Rectal smooth muscle tissue (tissue), 1 donor: ENCODE measurements around the gene PAK2.
A peak's percentile ranks its signal among the peaks of the same experiment; 100 is the strongest.
"Not testable (repeated sequence)": the region's sequence is repeated elsewhere in the genome, so short reads cannot be mapped to it uniquely, and the experiment has no call there.

ENCODE experiments used
- H3K27ac ChIP-seq: one replicate; pipeline ENCODE4 v1.7.0; 2013; ENCODE audit warnings: low read depth, low read length, inconsistent platforms
- H3K27me3 ChIP-seq: one replicate; pipeline ENCODE4 v1.7.0; 2013; ENCODE audit warnings: low read length; ENCODE audit not compliant: control insufficient read depth, insufficient read depth
- H3K36me3 ChIP-seq: one replicate; pipeline ENCODE4 v1.7.0; 2013; ENCODE audit warnings: low read length; ENCODE audit not compliant: control insufficient read depth, insufficient read depth
- H3K4me1 ChIP-seq: one replicate; pipeline ENCODE4 v1.7.0; 2013; ENCODE audit warnings: low read length; ENCODE audit not compliant: control insufficient read depth, insufficient read depth
- H3K4me3 ChIP-seq: one replicate; pipeline ENCODE4 v1.7.0; 2013; ENCODE audit warnings: low read length
- H3K9ac ChIP-seq: one replicate; pipeline ENCODE4 v1.7.0; 2013; ENCODE audit warnings: low read length

The PAK2 gene

DNA sequence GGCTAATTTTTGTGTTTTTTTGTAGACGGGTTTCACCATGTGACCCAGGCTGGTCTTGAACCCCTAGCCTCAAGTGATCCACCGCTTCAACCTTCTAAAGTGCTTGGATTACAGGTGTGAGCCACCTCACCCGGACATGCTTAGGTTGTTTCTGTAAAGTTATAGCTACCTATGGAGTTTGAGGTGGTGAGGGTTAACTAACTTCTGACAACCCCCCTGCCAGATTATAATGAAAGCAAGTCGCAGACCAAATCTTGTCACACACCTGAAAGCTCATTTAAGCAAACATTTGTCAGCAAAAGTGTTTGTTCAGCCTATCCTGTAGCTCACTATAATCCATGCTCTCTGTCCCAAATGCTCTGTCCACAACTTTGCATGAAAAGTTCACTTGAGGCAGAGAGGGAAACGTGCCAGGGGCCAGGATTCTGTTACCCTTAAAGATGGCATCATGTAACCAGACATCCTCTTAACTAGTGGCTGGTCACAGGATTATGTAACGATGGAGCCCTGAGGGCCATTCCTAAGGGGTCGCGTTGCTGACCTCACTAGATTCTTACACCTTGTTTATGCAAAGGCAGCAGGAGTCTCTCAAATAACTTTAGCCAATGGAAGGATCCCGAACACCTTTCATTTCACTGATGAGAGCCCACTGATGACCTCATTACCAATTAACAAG is 103.9 kb downstream of the PAK2 start:
- Histone ChIP-seq H3K36me3 (no peaks in the 10 kb centered on the region), H3K4me1 (no peaks in the 10 kb centered on the region), H3K27me3 (no peaks in the 10 kb centered on the region), H3K4me3 (no peak overlapping the region), H3K27ac (no peak overlapping the region), H3K9ac (no peak overlapping the region)

DNA sequence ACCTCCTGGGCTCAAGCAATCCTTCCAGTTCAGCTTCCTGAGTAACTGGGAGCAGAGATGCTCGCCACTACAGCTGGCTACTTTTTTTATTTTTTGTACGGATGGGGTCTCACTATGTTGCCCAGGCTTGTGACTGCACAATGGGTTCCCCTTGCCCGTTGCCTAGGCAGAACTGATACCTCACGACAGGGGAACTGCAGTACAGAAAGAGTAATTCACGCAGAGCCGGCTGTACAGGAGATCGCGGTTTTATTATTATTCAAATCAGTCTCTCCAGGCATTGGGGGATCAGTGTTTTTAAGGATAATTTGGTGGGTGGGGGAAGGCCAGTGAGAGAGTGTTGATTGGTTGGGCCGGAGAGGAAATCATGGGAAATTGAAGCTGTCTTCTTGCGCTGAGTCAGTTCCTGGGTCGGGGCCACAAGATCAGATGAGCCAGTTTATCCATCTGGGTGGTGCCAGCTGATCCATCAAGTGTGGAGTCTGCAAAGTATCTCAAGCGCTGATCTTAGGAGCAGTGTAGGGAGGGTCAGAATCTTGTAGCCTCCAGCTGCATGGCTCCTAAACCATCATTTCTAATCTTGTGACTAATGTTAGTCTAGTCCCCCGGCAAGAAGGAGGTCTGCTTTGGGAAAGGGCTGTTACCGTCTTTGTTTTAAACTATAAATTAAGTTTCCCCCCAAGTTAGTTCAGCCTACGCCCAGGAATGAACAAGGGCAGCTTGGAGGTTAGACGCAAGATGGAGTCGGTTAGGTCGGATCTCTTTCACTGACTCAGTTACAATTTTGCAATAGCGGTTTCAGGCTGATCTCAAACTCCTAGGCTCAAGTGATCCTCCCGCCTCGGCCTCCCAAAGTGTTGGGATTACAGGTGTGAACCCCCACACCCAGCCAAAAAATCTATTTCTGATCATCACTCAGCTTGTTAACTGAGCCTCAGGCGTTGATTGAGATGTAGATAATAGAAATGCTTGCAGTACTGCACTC is 104.9 kb downstream of the PAK2 start:
- H3K4me3 ChIP-seq: not testable (repeated sequence)

DNA sequence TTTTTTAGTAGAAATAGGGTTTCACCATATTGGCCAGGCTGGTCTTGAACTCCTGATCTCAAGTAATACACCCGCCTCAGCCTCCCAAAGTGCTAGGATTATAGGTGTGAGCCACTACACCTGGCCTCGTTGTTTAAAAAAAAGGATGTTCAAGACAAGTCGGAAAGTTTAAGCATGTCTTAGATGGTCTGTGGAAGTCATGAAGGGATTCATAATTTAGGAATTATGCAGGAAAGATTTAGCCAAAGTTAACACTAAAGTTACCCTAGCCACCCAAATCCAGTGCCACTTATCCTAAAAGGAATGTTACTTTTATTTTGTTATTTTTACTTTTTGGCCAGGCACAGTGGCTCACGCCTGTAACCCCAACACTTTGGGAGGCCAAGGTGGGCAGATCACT is 108.7 kb downstream of the PAK2 start:
- H3K27ac ChIP-seq, H3K9ac ChIP-seq, H3K4me1 ChIP-seq, H3K36me3 ChIP-seq, H3K27me3 ChIP-seq, H3K4me3 ChIP-seq: not testable (repeated sequence)

More for the DNA sequence above, 104.9 kb downstream of the PAK2 start:
- not testable (repeated sequence) for H3K27me3 ChIP-seq, H3K9ac ChIP-seq, H3K36me3 ChIP-seq, H3K27ac ChIP-seq, H3K4me1 ChIP-seq

DNA sequence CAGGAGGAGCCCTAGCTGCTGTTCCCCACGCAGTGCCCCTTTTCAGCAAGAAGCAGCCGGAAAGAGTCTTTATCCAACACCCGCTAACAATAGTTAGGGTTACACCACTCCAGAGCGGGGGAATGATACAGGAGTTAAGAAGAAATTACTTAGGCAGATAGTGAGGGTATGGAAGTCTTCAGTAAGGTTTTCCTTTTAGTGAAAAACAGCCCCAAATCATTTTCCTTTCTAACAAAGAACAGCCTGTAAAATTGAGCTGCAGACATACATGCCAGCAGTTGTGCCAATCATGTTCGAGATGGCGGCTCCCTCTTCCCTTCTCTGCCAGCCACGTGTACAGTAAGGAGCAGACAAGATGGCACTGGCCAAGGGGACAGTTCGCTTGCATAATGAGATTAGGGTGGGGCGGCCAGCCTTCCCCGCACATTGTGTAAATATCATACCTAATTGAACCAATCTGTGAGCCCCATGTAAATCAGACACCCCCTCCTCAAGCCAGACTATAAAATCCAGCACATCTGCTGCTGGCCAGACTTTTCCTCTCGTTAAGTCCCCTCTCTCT is 109.6 kb downstream of the PAK2 start:
- no peaks in the 10 kb centered on the region for H3K36me3 ChIP-seq
- H3K4me3 ChIP-seq: no peak overlapping the region
- no peaks in the 10 kb centered on the region for H3K27me3 ChIP-seq

DNA sequence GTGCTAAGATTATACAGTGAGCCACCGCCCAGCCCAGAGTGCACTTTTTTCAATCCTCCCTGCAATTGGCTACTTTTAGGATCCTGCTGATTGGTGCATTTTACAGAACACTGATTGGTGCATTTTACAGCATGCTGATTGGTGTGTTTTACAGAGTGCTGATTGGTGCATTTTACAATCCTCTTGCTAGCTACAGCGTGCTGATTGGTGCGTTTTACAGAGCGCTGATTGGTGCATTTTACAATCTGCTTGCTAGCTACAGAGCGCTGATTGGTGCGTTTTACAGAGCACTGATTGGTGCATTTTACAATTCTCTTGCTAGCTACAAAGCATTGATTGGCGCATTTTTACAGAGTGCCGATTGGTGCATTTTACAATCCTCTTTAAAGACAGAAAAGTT is 123.3 kb downstream of the PAK2 start:
- H3K27me3 ChIP-seq, H3K4me3 ChIP-seq, H3K9ac ChIP-seq, H3K27ac ChIP-seq, H3K4me1 ChIP-seq, H3K36me3 ChIP-seq: not testable (repeated sequence)

More for the DNA sequence above, 109.6 kb downstream of the PAK2 start:
- no peak overlapping the region for H3K9ac ChIP-seq
- H3K4me1 ChIP-seq: no peaks in the 10 kb centered on the region
- H3K27ac ChIP-seq: no peak overlapping the region

DNA sequence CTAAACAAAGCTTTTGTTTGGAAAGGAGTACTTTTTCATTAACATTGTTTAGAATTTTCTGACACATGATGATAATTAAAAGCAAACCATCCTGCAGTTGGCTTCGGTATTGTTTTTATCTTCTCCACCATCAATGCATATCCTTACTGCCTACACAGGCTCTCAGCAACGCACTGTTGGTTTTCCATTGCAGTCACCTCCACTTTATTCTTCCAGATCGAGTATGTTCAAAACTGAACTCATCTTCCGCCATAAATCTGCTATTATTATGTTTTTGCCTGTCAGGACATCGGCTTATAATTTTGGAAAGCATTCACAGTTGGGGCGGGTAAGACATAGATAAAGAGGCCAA is 127.5 kb downstream of the PAK2 start:
- Histone ChIP-seq H3K36me3 (no peaks in the 10 kb centered on the region), H3K27me3 (no peaks in the 10 kb centered on the region), H3K27ac (peak overlapping the region; percentile 96), H3K4me3 (peak overlapping the region; percentile 85), H3K4me1 (peaks cover 13% of the 10 kb centered on the region), H3K9ac (peak overlapping the region; percentile 54)

DNA sequence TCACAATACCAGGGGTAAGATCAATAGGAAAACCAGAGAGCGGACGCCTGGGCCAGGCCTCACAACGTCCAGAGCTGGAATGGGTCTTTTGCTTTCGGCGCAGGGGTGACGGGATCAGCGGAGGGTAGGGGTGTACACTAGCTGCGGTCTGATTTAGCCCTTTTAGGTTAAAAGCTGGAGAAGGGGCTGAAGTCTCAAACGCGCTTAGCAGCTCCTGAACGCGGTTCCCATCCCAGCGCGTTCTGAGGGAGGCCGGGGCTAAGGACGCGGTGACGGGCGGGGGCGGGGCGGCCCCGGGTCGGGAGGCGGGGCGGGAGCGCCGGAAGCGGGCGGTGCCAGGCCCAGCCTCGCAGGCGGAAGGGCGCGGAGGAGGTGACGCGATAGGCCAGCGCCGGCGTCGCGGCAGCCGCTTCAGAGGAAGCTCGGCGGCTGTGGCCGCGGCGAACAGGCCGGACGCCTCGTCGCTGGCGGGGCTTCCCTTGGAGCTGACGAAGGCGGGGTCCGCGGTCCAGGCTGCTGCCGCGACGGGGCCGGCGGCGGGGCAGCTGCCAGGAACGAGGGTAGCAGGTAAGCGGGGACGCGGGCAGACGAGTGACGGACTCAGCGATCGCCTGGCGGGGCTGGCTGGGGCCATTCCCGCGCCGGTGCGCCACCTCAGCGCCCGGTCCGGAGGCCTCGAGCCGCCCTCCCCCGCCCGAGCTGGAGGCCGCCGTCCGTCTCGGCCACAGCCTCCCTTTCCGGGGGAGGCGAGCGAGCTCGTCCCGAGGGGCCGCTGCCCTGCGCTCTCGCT is 128.0 kb downstream of the PAK2 start, which contains the start of gene SENP5:
TSS of gene SENP5 (plus strand) at position 414 of the 790 bp plus-strand sequence. CDS start 17,262 bp downstream, outside the sequence.
- peak within 1 kb of the TSS; percentile 93 for H3K4me3 ChIP-seq
- peak within 1 kb of the TSS; percentile 66 for H3K9ac ChIP-seq
- peak within 1 kb of the TSS; percentile 96 for H3K27ac ChIP-seq
- H3K27me3 ChIP-seq: no peaks in the 10 kb centered on the region
- no peaks in the 10 kb centered on the region for H3K36me3 ChIP-seq
- H3K4me1 ChIP-seq: peaks cover 15% of the 10 kb centered on the region

DNA sequence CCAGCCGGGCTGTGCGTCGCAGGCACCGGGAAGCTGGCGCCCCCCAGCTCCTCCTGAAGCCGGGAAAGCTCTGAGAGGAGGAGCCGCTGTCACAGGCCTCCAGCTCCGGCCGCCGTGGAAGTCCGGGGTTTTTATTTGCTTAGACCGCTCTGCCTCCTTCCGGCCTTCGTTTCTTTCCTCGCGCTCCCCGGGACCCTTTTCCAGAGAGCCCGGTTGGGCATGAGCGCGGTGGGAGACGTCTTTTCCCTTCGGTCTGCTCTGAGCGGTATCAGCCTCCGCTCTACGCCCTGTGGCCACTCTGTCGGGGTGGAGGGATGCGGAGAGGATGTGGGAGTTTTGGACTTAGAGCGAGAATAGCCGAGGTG is 128.6 kb downstream of the PAK2 start:
- H3K4me1 ChIP-seq: peaks cover 15% of the 10 kb centered on the region
- H3K4me3 ChIP-seq: peak overlapping the region; percentile 93
- no peaks in the 10 kb centered on the region for H3K27me3 ChIP-seq

DNA sequence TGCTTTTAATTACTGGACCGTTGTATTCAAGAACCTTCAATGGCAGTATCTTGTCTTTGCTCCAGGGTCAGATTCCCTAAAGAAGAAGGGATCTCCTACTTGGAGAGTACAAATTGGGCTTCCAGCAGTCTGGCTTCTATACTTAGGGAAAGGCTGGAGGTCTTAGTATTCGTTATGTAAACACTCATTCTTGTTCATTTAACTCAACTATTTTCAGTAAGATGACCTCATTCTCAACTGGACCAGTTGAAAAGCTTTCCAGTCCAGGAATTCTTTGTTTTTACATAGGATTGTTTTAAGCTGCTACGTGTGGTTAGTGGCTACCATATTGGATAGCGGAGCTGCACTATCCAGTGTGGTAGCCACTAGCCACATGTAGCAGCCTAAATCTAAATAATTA is 132.7 kb downstream of the PAK2 start:
- no peak overlapping the region for H3K9ac ChIP-seq

More for the DNA sequence above, 128.6 kb downstream of the PAK2 start:
- no peaks in the 10 kb centered on the region for H3K36me3 ChIP-seq
- H3K27ac ChIP-seq: peak overlapping the region; percentile 96
- peak overlapping the region; percentile 66 for H3K9ac ChIP-seq

DNA sequence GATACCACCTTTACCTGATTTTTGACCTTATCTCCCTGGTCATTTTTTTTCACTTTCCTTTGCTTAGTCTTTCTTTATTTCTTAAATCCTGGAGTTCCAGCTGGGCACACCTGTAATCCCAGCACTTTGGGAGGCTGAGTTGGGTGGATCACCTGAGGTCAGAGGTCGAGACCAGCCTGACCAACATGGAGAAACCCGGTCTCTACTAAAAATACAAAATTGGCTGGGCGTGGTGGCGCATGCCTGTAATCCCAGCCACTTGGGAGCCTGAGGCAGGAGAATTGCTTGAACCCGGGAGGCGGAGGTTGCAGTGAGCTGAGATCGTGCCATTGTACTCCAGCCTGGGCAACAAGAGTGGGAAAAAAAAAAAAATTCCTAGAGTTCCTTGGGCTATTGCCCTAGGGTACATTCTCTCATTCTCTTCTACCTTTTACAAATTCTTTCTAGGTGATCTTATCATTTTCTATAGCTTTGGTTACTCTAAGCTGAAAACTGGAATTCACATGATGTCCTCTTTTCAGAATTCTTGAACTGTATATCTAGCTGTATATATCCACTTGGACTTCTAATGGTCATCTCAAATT is 134.9 kb downstream of the PAK2 start:
- H3K27ac ChIP-seq, H3K27me3 ChIP-seq, H3K4me1 ChIP-seq, H3K36me3 ChIP-seq, H3K4me3 ChIP-seq, H3K9ac ChIP-seq: not testable (repeated sequence)

More for the DNA sequence above, 132.7 kb downstream of the PAK2 start:
- Histone ChIP-seq H3K4me3 (no peak overlapping the region), H3K4me1 (peaks cover 11% of the 10 kb centered on the region), H3K36me3 (no peaks in the 10 kb centered on the region), H3K27ac (no peak overlapping the region), H3K27me3 (no peaks in the 10 kb centered on the region)

DNA sequence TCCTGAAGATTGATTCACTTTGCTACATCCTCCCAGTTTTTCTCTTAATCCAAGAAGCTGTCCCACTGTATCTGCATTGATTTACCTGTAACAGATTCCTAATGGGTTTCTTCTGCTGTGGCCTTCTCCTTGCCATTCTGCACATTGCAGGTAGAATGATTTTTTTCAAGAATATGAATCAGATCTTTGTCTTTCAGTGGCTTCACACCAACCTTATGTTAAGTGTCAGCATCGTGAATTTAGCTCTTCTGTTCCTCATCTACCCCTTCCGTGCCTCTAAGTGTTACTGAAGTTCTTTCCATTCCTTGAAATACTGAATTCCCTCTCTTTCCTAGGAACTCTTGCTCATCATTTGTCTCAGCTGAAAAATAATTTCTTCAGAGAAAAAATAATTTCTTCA is 135.6 kb downstream of the PAK2 start:
- Histone ChIP-seq H3K9ac (no peak overlapping the region), H3K4me3 (no peak overlapping the region), H3K27me3 (no peaks in the 10 kb centered on the region), H3K36me3 (no peaks in the 10 kb centered on the region), H3K27ac (no peak overlapping the region), H3K4me1 (peaks cover 2% of the 10 kb centered on the region)
